ENCODE measurements around the gene DDIAS. TPM values are rescaled to one million over a fixed set of nuclear protein-coding genes. Genes with fewer than 3 reads are reported as not detected.

DDIAS gene
- total RNA-seq, 4 donors from 2014 or later = 0.67 to 2.1 (median 1.1) TPM

DNA sequence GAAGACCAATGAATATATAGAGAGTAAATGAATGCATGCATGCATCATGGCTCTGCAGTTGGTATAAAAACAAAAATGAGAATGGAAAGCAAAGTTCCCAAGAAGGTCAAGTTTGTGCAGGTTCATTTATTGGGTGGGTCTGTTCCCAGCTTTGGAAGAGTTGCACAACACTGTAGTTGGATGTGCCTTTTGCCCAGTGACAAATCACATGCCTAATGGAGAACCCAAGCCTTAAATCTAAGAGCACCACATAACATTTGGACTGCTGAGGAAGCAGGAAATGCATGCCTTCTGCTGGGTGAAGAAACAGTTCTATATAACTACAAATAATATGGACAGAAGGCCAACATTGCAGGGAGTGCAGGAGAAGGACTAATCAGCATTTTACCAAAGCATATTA lies 31.9 kb upstream of the DDIAS start:
- no peak overlapping the region for H3K4me3 ChIP-seq
- DNase-seq (peak; percentile 4 to 22), ATAC-seq (peak; percentile 56 to 57)
- peak overlapping the region in 2 of 4 donors; percentile 10 to 23 for H3K27ac ChIP-seq
- in situ Hi-C loops (cut with MboI; ENCODE audit: low sequenced_read_pairs in 4 of 4) = loop anchor here in 3 of 4 donors (10.0 to 25.0 kb wide), 3 partner anchors 155 to 955 kb away; no protein-coding TSS in a partner anchor
- H3K9me3 ChIP-seq = no peaks in the 10 kb centered on the region
- intact Hi-C loops (cut with DNase I; ENCODE audit: low total_unique reads) = loop anchor here (5.0 to 10.0 kb wide), 4 partner anchors 55 to 948 kb away; no protein-coding TSS in a partner anchor
- H3K4me1 ChIP-seq = peaks cover 0 to 14% of the 10 kb centered on the region in 2 donors
- no peaks in the 10 kb centered on the region for H3K36me3 ChIP-seq
- TF ChIP-seq, protein P1, sequence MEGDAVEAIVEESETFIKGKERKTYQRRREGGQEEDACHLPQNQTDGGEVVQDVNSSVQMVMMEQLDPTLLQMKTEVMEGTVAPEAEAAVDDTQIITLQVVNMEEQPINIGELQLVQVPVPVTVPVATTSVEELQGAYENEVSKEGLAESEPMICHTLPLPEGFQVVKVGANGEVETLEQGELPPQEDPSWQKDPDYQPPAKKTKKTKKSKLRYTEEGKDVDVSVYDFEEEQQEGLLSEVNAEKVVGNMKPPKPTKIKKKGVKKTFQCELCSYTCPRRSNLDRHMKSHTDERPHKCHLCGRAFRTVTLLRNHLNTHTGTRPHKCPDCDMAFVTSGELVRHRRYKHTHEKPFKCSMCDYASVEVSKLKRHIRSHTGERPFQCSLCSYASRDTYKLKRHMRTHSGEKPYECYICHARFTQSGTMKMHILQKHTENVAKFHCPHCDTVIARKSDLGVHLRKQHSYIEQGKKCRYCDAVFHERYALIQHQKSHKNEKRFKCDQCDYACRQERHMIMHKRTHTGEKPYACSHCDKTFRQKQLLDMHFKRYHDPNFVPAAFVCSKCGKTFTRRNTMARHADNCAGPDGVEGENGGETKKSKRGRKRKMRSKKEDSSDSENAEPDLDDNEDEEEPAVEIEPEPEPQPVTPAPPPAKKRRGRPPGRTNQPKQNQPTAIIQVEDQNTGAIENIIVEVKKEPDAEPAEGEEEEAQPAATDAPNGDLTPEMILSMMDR (IDR thresholded peaks at IDR 0.05 in 4 of 5, conservative IDR thresholded peaks at IDR 0.05 in 1 of 5) = no peak
- no peak for TF ChIP-seq POLR2A (IDR thresholded peaks at IDR 0.05)
- no peaks in the 10 kb centered on the region for H3K27me3 ChIP-seq

DNA sequence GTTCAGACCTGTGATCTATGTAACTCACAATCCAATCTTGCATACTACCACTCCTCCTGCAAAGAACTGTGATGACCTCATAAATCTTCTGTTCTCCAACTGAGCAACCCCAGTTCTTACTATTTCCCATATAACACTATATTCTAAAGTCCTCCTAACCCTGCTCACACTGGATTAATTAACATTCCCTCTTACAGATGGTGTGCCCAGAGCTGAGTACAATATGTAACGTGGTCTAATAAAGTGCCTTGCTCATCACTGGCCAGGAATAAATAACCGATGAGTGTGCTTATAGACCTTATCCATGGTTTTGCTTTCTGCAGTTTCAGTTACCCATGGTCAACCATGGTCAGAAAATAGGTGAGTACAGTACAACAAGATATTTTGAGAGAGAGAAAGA lies 29.9 kb upstream of the DDIAS start:
- intact Hi-C loops (cut with DNase I; ENCODE audit: low total_unique reads) (no loop called here), in situ Hi-C loops (cut with MboI; ENCODE audit: low sequenced_read_pairs in 4 of 4) (loop anchor here in 1 of 4 donors (25.0 kb wide), 1 partner anchor 941 kb away; no protein-coding TSS in a partner anchor)
- Histone ChIP-seq H3K9me3 (no peaks in the 10 kb centered on the region), H3K27ac (no peak overlapping the region), H3K36me3 (no peaks in the 10 kb centered on the region), H3K27me3 (no peaks in the 10 kb centered on the region), H3K4me3 (no peak overlapping the region), H3K4me1 (peaks cover 0 to 14% of the 10 kb centered on the region in 2 donors)
- DNase-seq (no peak), ATAC-seq (no peak)
- no peak for TF ChIP-seq POLR2A (IDR thresholded peaks at IDR 0.05)
- TF ChIP-seq, protein P1 (IDR thresholded peaks at IDR 0.05 in 4 of 5, conservative IDR thresholded peaks at IDR 0.05 in 1 of 5) = no peak

DNA sequence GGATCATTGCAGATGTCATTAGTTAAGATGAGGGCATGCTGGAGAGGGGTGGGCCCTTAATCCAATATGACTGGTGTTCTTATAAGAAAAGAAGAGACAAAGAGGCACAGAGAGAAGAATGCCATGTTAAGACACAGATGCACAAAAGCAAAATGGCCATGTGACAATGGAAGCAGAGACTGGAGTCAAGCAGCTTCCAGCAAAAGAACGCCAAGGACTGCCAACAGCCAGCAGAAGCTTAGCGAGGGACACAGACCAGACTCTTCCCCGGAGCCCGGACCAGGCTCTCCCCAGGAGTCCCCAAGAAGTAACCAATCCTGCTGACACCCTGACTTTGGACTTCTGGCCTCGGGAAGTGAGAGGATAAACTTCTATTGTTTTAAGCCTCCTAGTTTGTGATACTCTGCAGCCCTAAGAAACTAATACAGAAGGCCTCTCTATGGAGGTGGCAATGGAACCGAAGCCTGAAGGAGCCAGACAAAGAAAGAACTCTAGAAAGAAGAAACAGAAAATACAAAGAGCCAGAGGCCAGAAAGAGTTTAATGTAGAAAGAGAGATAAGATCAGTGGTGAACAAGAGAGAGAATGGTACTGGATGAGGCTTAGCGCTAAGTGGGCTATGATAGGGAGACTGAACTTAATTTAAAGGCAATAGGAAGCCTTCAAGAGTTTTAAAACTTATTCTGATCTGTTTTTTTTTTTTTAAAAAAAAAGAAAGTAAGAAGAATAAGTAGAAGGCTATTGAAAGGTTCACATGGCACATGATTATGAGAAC lies 29.0 kb upstream of the DDIAS start:
- no peak for DNase-seq
- H3K9me3 ChIP-seq = no peaks in the 10 kb centered on the region
- in situ Hi-C loops (cut with MboI; ENCODE audit: low sequenced_read_pairs in 4 of 4) = loop anchor here in 1 of 4 donors (25.0 kb wide), 1 partner anchor 940 kb away; no protein-coding TSS in a partner anchor

DNA sequence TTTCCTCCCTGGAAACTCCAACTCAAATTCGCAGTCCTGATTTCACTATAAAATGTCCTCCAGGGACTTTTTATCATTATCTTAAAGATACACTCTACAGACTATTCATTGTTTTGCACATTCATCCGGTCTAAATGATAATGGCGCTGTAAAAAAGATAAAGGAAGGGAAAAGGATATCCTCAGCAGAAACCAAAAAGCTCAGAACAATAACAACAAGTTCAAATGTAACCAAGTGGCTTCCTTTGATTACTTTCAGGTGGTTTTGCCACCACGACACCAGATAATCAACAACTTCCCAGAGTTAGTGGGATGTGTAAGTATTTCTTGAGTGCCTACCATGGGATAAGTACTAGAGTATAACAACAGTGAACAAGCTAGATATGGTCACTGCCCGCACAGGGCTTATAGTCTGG lies 27.6 kb upstream of the DDIAS start:
- no peak for ATAC-seq
- Histone ChIP-seq H3K9me3 (no peaks in the 10 kb centered on the region), H3K36me3 (no peaks in the 10 kb centered on the region), H3K27ac (no peak overlapping the region), H3K27me3 (no peaks in the 10 kb centered on the region), H3K4me1 (peaks cover 0 to 13% of the 10 kb centered on the region in 2 donors), H3K4me3 (no peak overlapping the region)
- intact Hi-C loops (cut with DNase I; ENCODE audit: low total_unique reads) (no loop called here), in situ Hi-C loops (cut with MboI; ENCODE audit: low sequenced_read_pairs in 4 of 4) (loop anchor here in 1 of 4 donors (25.0 kb wide), 1 partner anchor 938 kb away; no protein-coding TSS in a partner anchor)
- DNase-seq = no peak
- TF ChIP-seq, protein P1 (IDR thresholded peaks at IDR 0.05 in 4 of 5, conservative IDR thresholded peaks at IDR 0.05 in 1 of 5) = no peak
- TF ChIP-seq POLR2A (IDR thresholded peaks at IDR 0.05) = no peak

More for the DNA sequence above, 29.0 kb upstream of the DDIAS start:
- Histone ChIP-seq H3K27me3 (no peaks in the 10 kb centered on the region), H3K4me1 (peaks cover 0 to 14% of the 10 kb centered on the region in 2 donors), H3K4me3 (no peak overlapping the region), H3K27ac (no peak overlapping the region), H3K36me3 (no peaks in the 10 kb centered on the region)
- TF ChIP-seq POLR2A (IDR thresholded peaks at IDR 0.05) = no peak
- TF ChIP-seq, protein P1 (IDR thresholded peaks at IDR 0.05 in 4 of 5, conservative IDR thresholded peaks at IDR 0.05 in 1 of 5) = no peak
- no peak for ATAC-seq
- intact Hi-C loops (cut with DNase I; ENCODE audit: low total_unique reads) = no loop called here

Data from gastrocnemius medialis (tissue), 4 donors.